Measurements from ENCODE around the gene TRIML1.

GRCh38 chr4:188160406-188160805, 21.2 kb downstream of the TRIML1 start:
- TF ChIP-seq POLR2A (IDR thresholded peaks at IDR 0.05) (no peak), CTCF (IDR thresholded peaks at IDR 0.05) (no peak)
